Activated T-cell treated with anti-CD3 and anti-CD28 coated beads for 4 hours (primary cell): Measurements from ENCODE around the gene CTXND2.
"Not testable (repeated sequence)": the region's sequence is repeated elsewhere in the genome, so short reads cannot be mapped to it uniquely, and the experiment has no call there.

Experiments
- DNase-seq: peaks from one replicate; pipeline ENCODE4 v3.0.0-alpha.2; 2020

CTXND2 gene

DNA sequence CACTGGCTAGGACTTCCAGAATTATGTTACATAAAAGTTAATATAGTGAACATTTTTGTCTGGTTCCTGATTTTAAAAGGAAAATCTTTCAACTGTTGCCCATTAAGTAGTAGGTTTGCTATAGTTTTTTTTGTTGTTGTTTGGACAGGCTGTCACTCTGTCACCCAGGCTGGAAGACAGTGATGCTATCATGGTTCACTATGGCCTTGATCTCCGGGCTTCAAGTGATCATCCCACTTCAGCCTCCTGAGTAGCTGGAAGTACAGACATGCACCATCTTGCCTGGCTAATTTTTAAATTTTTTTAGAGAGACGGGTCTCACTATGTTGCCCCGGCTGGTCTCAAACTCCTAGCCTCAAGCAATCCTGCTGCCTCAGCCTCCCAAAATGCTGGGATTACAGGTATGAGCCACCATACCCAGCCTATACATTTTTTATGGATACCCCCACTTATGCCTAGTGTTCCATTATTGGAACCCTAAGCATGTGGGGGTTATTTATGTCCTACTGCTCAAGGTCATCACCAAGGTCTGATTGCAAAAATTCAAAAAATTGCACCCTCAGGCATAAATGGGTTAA, 6.5 kb downstream of the CTXND2 start:
- DNase-seq: no peak

DNA sequence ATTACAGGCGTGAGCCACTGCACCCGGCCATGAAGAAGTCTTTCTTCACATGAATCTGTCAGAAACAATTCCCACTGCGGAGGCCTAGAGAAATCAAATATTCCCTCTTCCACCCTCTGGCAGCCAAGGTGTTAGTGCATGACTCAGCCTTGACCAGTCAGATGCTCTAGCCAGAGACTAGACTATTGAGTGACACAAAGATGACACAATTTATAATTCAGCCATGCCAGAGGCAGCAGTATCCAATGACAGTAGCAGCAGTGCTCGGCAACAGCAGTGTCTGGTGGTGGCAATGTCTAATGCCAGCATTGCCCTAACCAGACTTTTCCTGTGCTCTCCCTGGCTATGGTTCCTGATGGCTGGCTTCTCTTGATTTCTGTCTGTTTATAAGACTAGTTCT, 8.7 kb downstream of the CTXND2 start:
- no peak for DNase-seq

DNA sequence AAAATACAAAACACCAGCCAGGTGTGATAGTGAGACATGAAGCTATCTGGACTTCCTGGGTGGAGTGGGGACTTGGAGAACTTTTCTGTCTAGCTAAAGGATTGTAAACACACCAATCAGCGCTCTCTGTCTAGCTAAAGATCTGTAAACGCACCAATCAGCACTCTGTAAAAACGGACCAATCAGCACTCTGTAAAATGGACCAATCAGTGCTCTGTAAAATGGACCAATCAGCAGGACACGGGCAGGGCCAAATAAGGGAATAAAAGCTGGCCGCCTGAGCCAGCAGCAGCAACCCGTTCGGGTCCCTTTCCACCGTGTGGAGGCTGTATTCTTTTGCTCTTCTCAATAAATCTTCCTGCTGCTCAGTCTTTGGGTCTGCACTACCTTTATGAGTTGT, 12.9 kb downstream of the CTXND2 start:
- not testable (repeated sequence) for DNase-seq

DNA sequence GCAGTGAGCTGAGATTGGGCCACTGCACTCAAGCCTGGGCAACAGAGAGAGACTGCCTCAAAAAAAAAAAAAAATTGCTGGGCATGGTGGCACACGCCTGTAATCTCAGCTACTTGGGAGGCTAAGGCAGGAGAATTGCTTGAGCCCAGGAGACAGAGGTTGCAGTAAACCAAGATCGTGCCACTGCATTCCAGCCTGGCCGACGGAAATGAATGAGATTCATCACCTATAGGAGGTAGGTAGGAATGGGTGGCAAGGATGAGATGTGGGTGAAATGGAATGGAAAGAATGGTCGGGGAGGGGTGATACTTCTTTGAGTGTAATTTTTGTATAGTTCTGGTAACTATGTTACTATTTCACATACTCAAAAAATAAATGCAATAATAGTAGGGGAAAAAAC, 15.4 kb downstream of the CTXND2 start:
- no peak for DNase-seq

DNA sequence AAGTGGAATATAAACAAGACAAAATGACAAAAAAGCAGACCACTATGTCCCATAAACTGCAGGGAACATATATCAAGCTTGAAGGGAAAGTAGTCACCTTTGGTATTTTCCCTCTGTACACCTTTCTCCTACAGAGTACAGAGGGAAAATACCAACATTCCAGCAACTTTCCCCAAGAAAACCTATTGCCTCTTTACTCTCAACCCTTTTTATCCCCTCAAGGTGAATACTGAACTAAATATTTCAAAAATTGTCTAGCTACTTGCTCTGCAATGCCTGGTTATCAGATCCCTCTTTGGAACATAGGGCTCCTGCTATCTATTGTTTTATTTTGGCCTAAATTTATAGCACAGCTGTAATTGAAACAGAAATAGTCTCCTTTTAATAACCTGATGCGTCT, 15.8 kb downstream of the CTXND2 start:
- DNase-seq: no peak

DNA sequence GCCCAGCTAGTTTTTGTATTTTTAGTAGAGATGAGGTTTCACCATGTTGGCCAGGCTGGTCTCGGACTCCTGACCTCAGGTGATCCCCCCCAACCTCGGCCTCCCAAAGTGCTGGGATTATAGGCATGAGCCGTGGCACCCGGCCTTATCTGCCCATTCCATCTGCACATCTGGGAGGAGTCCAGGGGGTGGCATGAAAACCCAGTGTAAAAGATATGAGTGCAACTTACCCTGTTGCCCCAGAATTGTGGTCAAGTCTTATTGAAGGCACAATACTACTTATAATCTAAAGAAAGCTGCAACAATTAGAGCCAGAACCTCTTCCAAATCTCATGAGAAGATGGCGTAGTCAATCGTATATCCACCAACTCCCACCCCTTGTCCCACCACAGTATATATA, 18.4 kb downstream of the CTXND2 start:
- no peak for DNase-seq

DNA sequence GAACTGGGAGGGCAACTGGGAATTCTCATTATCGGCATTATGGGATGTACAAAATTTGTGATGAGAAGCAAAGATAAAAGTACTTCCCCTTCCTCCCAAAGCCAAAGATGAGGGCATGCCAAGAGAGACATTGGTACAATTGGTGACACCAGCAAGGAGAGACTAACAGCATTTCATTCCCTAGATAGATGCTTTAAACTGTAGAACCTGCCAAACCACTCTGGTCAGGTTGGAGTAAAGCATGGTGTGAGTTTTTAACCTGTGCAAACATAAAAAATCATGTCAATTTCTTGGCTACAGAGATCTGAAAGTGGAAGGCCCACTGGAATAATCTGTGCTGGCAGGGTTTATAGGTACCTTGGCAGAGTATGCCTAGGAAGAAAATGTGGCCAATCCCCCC, 19.4 kb downstream of the CTXND2 start:
- DNase-seq: no peak

DNA sequence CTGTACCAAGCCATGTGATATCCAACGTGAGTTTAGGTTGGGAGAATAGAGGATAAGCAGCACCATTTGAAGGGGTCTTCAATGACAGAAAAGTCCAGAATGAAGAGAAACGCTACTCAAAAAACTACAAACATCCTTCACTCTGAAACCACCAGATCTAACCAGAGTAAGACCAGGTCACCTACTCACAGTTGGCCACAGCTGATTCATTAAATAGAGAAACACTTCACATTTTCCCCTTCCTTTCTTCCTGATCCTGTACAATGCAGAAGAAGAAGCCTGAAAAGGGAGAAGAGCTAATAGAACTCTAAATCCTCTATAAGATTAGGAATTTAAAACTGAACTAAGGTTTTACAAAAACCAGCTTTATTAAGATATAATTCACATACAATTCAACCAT, 19.9 kb downstream of the CTXND2 start:
- no peak for DNase-seq

DNA sequence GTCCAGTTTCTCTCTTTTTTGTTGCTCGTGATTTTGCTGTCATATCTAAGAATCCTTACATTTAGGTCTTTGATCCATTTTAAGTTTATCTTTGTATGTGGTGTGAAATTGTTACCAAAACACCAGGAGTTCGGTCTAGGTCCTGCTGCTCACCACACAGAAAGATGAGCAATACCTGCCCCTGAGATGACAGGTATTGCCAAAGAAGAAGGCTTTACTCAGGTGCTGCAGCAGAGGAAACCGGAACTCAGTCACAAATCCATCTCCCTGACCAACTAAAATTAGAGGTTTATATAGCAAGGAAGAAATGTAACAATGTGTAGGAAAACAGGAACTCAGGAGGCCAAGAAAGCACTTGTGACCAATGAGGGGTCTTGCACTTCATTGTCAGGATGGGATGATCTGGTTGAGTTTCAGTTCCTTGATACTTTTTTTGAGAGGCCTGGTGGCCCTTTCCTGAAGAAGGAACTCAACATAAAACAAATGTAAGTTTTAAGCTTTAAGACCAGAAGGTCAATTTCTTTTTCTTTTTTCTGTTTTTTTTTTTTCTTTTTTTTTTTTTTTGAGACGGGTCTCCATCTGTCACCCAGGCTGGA, 22.7 kb downstream of the CTXND2 start:
- no peak for DNase-seq

DNA sequence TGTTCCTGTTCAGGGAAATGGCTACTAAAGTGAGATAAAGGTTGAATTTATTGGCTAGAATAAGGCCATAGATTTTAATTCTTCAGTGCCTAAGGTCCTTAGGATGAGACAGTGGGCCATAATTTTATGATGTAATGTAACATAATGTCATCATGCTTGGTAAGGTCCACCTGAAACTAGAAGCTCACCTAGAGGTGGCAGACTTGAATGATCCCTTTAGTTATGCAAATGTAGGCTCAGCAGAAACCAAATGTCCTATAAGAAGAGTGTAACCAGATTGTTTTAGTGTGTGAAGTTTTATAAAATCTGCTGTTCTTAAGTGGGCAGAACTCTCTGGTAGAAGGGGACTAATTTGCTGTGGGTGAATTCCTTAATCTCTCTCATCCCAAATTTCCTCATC, 25.7 kb downstream of the CTXND2 start:
- DNase-seq: no peak

DNA sequence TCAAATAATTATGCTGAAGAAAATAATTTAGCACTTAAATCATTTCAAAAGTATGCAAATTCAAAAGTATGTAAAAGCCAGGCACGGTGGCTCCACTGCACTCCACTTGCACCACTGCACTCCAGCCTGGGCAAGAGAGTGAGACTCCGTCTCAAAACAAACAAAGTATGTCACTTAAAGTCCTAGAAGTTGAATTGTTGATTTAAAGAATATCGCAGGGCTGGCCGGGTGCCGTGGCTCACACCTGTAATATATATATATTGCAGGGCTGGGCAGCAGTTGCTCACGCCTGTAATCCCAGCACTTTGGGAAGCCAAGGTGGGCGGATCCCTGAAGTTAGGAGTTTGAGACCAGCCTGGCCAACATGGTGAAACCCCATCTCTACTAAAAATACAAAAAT, 30.5 kb downstream of the CTXND2 start:
- no peak for DNase-seq

DNA sequence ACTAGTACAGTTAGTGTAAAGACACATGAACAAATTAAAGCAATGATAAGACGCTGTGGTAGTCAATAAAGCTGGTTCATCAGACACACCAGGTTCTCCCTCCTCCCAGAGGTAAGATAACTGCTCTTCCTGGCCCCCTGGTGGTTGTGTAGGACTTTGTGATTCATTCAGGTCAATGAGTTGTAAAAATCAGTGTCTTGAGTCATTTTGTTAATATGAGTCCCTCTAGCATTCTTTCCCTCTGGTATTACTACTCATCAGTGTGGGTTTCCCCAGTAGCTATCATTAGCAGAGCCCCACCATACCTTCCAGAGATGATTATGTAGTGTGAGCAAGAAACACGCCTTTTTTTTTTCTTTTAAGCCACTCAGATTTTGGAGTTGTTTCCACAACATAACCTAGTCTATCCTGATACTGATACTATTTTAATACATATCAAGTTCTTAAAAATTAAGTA, 35.6 kb downstream of the CTXND2 start:
- peak; percentile 76 for DNase-seq

DNA sequence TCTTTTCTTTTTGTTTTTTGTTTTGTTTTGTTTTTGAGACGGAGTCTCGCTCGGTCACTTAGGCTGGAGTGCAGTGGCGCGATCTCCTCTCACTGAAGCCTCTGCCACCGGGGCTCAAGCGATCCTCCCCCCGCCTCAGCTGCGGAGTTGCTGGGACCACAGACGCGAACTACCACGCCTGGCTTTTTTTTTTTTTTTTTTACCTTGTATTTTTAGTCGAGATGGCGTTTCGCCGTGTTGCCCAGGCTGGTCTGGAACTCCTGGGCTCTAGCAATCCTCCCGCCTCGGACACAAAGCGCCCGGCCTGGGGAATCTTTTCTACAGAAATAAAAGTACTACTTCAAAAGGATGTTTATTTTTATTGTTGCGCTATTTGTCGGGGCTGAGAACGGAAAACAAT, 38.1 kb downstream of the CTXND2 start:
- no peak for DNase-seq

DNA sequence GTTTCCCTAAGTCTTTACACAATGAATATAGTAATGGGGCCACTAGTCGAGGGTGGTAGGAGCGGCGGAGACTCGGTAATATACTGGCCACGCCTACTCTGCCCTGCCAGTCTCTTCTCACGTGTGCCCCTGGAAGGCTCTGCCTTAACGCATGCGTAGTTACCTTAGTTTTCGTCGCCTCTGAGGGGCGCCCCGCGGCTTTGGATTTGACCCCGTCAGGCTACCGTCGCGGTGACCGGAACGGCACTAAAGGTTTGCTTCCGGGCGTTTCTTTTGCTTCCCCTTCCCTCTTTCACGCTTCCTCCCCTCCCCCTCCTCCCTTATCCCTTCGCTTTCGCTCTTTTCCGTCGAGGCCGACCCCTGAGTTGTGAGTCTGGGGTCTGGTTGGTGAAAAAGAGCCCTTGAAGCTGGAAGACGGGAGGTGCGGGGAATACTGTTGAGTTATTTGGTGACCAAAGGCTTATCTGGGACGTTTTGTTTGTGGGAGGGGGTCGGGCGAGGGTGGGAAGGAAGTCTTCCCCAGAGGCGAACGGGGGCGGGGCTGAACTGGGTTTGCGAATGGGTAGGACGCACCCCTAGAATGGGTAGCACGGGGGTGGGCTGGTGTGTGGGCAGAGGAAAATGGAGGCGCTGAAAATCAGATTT, 39.3 kb downstream of the CTXND2 start, which contains the start of gene SETDB1:
Gene SETDB1 (plus strand): TSS at position 267 of the 645 bp plus-strand sequence. CDS start 1,352 bp downstream, outside the sequence.
- peak; percentile 84 for DNase-seq

DNA sequence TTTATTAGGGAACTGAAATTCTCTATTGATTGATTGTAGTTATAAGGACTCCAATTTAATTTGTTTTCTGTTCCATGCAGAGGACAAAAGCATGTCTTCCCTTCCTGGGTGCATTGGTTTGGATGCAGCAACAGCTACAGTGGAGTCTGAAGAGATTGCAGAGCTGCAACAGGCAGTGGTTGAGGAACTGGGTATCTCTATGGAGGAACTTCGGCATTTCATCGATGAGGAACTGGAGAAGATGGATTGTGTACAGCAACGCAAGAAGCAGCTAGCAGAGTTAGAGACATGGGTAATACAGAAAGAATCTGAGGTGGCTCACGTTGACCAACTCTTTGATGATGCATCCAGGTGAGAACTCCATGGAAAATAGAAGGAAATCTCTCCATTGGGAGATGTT, 40.7 kb downstream of the CTXND2 start:
- no peak for DNase-seq

DNA sequence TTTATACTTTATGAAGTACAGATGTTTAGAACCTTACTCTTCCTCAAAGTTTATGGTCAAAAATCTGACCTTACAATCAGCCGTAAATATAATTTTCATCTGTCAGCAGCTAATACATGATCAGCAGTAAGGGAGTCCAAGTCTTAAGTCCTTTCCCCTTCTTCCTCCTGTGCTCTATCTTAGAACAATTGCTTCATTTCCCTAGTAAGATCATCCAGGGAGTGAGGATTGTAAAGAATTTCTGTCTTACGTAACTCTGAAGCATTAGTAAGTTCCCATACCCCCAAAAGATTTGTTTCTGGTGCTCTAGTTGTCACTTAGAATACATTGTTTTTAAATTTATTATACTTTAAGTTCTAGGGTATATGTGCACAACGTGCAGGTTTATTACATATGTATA, 41.4 kb downstream of the CTXND2 start:
- DNase-seq: no peak

DNA sequence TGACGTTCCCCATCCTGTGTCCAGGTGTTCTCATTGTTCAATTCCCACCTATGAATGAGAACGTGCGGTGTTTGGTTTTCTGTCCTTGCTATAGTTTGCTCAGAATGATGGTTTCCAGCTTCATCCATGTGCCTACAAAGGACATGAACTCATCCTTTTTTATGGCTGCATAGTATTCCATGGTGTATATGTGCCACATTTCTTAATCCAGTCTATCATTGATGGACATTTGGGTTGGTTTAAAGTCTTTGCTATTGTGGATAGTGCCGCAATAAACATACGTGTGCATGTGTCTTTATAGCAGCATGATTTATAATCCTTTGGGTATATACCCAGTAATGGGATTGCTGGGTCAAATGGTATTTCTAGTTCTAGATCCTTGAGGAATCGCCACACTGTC, 41.8 kb downstream of the CTXND2 start:
- not testable (repeated sequence) for DNase-seq

DNA sequence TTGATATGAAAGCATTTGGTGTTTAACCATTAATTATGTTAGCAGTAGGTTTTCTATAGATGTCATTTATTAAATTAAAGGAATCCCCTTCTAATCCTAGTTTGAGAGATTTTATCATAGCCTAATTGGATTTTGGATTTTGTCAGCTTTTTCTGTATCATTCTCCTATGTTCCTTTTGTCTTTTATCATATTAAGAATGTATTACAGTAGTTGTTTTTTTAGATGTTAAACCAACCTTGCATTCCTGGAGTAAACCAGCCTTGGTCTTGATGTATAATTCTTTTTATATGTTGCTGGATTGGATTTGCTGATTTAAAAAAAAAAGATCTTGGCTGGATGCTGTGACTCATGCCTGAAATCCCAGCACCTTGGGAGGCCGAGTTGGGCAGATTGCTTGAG, 44.8 kb downstream of the CTXND2 start:
- DNase-seq: no peak

DNA sequence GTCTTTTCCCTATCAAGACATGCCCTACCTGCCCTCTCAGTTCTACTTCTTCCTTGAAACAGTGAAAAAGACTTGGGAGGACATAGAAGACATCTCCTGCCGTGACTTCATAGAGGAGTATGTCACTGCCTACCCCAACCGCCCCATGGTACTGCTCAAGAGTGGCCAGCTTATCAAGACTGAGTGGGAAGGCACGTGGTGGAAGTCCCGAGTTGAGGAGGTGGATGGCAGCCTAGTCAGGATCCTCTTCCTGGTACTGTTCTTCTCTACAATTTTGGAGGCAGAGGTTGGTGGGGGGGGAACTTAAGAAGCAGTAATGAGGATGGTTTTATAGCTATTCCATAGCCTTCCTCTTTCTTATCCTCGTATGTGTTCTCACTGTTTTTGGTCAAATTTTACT, 57.9 kb downstream of the CTXND2 start:
- no peak for DNase-seq

DNA sequence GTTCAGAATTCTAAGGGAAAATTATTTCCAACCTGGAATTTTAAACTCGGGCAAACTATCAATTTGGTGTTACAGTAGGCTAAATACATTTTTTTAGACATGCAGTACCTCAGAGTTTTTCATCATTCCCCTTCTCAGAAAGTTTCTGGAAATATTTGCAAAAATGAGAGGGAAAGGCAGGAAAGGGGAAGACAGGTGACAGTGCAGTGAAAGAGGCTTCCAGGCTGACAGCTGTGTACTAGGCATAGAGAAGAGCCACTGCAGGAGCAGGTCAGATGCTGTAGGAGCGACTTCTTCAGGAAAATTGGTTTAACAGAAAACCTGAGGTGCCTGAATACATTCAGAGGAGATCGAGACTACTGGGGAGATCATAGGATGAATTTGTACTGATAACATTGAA, 67.8 kb downstream of the CTXND2 start:
- no peak for DNase-seq

DNA sequence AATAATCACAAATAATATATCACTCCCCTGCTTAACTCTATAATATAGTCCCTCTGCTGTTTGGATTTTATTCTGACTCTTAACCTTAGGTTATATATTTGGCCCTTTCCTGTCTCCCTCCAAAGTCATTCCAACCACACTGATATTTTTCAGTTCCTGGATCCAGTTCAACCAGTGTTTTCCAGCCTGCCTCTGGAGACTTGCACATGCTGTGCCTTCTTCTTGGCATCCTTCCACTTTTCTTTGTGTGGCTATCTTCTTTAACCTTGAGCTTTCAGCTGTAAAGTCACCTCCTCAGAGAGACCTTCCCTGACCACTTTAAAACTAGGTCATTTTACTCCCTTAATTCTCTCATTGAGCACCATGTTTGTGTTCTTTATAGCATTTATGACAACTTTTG, 68.3 kb downstream of the CTXND2 start:
- no peak for DNase-seq

DNA sequence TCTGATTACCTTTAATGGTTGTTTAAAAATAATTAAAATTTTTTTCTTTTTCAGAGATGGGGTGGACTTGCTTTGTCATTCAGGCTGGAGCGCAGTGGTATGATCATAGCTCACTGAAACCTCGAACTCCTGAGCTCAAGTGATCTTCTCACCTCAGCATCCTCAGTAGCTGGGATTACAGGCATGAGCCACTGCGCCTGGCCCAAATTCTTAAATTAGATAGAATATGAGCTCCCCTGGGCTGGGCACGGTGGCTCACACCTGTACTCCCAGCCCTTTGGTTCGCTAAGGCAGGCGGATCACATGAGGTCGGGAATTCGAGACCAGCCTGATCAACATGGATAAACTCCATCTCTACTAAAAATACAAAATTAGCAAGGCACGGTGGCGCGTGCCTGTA, 70.7 kb downstream of the CTXND2 start:
- DNase-seq: no peak

DNA sequence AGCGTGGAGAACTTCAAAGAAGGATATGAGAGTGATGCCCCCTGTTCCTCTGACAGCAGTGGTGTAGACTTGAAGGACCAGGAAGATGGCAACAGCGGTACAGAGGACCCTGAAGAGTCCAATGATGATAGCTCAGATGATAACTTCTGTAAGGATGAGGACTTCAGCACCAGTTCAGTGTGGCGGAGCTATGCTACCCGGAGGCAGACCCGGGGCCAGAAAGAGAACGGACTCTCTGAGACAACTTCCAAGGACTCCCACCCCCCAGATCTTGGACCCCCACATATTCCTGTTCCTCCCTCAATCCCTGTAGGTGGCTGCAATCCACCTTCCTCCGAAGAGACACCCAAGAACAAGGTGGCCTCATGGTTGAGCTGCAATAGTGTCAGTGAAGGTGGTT, 73.7 kb downstream of the CTXND2 start:
- no peak for DNase-seq

DNA sequence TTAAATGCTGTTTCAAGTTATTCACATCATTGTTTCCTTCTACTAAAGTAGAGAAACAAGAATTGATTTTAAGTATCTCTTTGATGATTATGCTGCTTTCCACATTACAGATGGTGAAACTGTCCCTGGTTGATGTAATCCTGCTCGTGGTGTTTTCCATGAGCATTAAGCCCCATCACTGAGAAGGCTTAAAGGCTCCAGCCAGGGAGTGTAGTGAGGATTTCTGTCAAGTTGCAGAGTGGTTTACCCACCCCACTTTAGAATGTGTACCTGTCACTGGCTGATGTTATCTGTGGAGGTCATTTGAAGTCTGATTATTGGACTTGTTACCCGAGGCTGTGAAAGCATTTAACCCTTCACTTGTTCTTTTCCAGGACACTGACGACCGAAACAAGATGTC, 74.8 kb downstream of the CTXND2 start:
- DNase-seq: no peak
